GM12878 (cell line): Measurements from ENCODE around the gene CCN5. TPM values are rescaled to one million over a fixed set of nuclear protein-coding genes. Genes with fewer than 3 reads are reported as not detected.

ENCODE experiments used
- ATAC-seq: fragments of 200-7000 bp; cut with Tn5 transposase; 3 replicates; pipeline ENCODE4 v1.9.1; 2020; ENCODE audit warnings: mild to moderate bottlenecking, moderate library complexity
- BruUV-seq: library from RNA; stranded (reverse); fragments of 400-500 nt; replicated peaks from 2 replicates; lab custom pipeline; 2021; lab: Mats Ljungman, UMichigan
- CTCF ChIA-PET: fragments of 300-600 bp; sonication (Branson Sonifier 250); formaldehyde crosslinking; extraction: SDS; loops from one replicate; lab custom pipeline; 2021; ENCODE audit warnings: inconsistent platforms; lab: Yijun Ruan, JAX
- POLR2A ChIA-PET: fragments of 350-600 bp; formaldehyde crosslinking; extraction: SDS; loops from one replicate; lab custom pipeline; 2021; ENCODE audit warnings: inconsistent platforms; lab: Charles Lee
- RAD21 ChIA-PET: fragments of 300-600 bp; sonication (Branson Sonifier 250); formaldehyde crosslinking; loops from one replicate; lab custom pipeline; 2023; ENCODE audit warnings: antibody characterized with exemption; ENCODE audit not compliant: unreplicated experiment; lab: Charles Lee
- SMC1A ChIA-PET: fragments of 300-600 bp; sonication (Branson Sonifier 250); formaldehyde crosslinking; loops from one replicate; lab custom pipeline; 2023; ENCODE audit not compliant: unreplicated experiment, uncharacterized antibody; lab: Charles Lee
- DNase-seq: peaks from one replicate; pipeline ENCODE4 v3.0.0-alpha.2; 2011; ENCODE audit warnings: low read depth, low spot score
- FAIRE-seq: peaks from 3 replicates; lab custom pipeline; 2011; peaks lifted over from hg19 to GRCh38; lab: Jason Lieb, UNC
- H2AFZ ChIP-seq: 2 replicates; pipeline ENCODE4 v1.6.0; 2011; ENCODE audit warnings: low read depth, low read length, control low read depth; ENCODE audit not compliant: control insufficient read depth
- H3K27ac ChIP-seq: 2 replicates; pipeline ENCODE4 v1.5.1; 2011; ENCODE audit warnings: control low read depth; ENCODE audit not compliant: control insufficient read depth, insufficient read depth
- H3K27me3 ChIP-seq, 2 experiments: replicated peaks in 1 of 2; 2 replicates each; pipeline versions ENCODE4 v1.6.0 to v1.6.1; 2011; ENCODE audit warnings: low read length in 1 of 2; ENCODE audit not compliant: control insufficient read depth in 2 of 2, insufficient read depth in 2 of 2
- H3K36me3 ChIP-seq, 2 experiments: 2 replicates each; pipeline ENCODE4 v1.5.1; 2011; ENCODE audit warnings: low read length in 1 of 2; ENCODE audit not compliant: control insufficient read depth in 2 of 2, insufficient read depth in 2 of 2
- H3K4me1 ChIP-seq: 2 replicates; pipeline ENCODE4 v1.6.1; 2011; ENCODE audit warnings: mild to moderate bottlenecking, low read length, moderate library complexity, mixed read lengths; ENCODE audit not compliant: control insufficient read depth, insufficient read depth
- H3K4me2 ChIP-seq: 2 replicates; pipeline ENCODE4 v1.6.0; 2011; ENCODE audit warnings: control low read depth; ENCODE audit not compliant: control insufficient read depth, insufficient read depth
- H3K4me3 ChIP-seq: fragments of 200-600 bp; sonication (generic); 2 replicates; pipeline ENCODE4 v1.5.1; 2016
- H3K79me2 ChIP-seq: 2 replicates; pipeline ENCODE4 v1.6.0; 2011; ENCODE audit warnings: low read length; ENCODE audit not compliant: control insufficient read depth, insufficient read depth
- H3K9ac ChIP-seq: 2 replicates; pipeline ENCODE4 v1.8.0; 2011; ENCODE audit warnings: low read length, control low read depth, mixed read lengths; ENCODE audit not compliant: control insufficient read depth, insufficient read depth
- H3K9me3 ChIP-seq: replicated peaks from 3 replicates; pipeline ENCODE4 v1.5.1; 2011; ENCODE audit warnings: mild to moderate bottlenecking, low read length; ENCODE audit not compliant: control insufficient read depth, insufficient read depth
- H4K20me1 ChIP-seq: 2 replicates; pipeline ENCODE4 v1.6.0; 2011; ENCODE audit not compliant: control insufficient read depth, insufficient read depth
- ATF7 ChIP-seq: fragments of 450-650 bp; IDR thresholded peaks from 2 replicates; pipeline ENCODE4 v1.6.1; 2016; ENCODE audit warnings: low read depth, mild to moderate bottlenecking
- BRCA1 ChIP-seq: IDR thresholded peaks from 2 replicates; pipeline ENCODE4 v1.6.1; 2011; ENCODE audit warnings: low read depth, low read length, improper control_type of control experiment
- CHD1 ChIP-seq: IDR thresholded peaks from 2 replicates; pipeline ENCODE4 v1.6.1; 2012; ENCODE audit warnings: low read depth, low read length, improper control_type of control experiment
- FOXM1 ChIP-seq: IDR thresholded peaks from 2 replicates; pipeline ENCODE4 v1.6.1; 2012; ENCODE audit warnings: low read depth, mild to moderate bottlenecking, inconsistent platforms, low read length, moderate library complexity
- HDAC2 ChIP-seq: fragments of 200-600 bp; sonication (generic); IDR thresholded peaks from 2 replicates; pipeline ENCODE4 v1.6.1; 2017
- JUNB ChIP-seq: IDR thresholded peaks from 2 replicates; pipeline ENCODE4 v1.6.1; 2016; ENCODE audit warnings: antibody characterized with exemption, mild to moderate bottlenecking
- MXI1 ChIP-seq: fragments of 150-350 bp; IDR thresholded peaks from 2 replicates; pipeline ENCODE4 v1.6.1; 2011; ENCODE audit warnings: low read depth, mild to moderate bottlenecking, inconsistent platforms, low read length, improper control_type of control experiment
- NR2F1 ChIP-seq: fragments of 450-650 bp; conservative IDR thresholded peaks from 2 replicates; pipeline ENCODE4 v1.6.1; 2017; ENCODE audit warnings: mild to moderate bottlenecking
- PAX8 ChIP-seq: fragments of 450-650 bp; IDR thresholded peaks from 2 replicates; pipeline ENCODE4 v1.6.1; 2017; ENCODE audit warnings: mild to moderate bottlenecking, moderate library complexity
- RELA ChIP-seq: fragments of 450-650 bp; IDR thresholded peaks from 2 replicates; pipeline ENCODE4 v1.8.0; 2014; ENCODE audit warnings: borderline replicate concordance; ENCODE audit not compliant: partially characterized antibody
- SRF ChIP-seq, 2 experiments: IDR thresholded peaks; 2 replicates each; pipeline ENCODE4 v1.6.1; 2011; ENCODE audit warnings: low read depth in 2 of 2, low read length in 2 of 2, mild to moderate bottlenecking in 1 of 2, moderate library complexity in 1 of 2
- ZZZ3 ChIP-seq: IDR thresholded peaks from 2 replicates; pipeline ENCODE4 v1.6.1; 2011; ENCODE audit warnings: low read depth; ENCODE audit not compliant: control insufficient read depth, insufficient read length
- WGBS: methylation state at CpG from one replicate; pipeline ENCODE4 v1.1.6; 2016; ENCODE audit warnings: low lambda C conversion rate; ENCODE audit not compliant: insufficient replicate concordance, insufficient coverage; ENCODE audit errors: missing lambda C conversion rate; 5-methylcytosine and 5-hydroxymethylcytosine counted together
- in situ Hi-C: fragments of 300-500 bp; cut with MboI; formaldehyde crosslinking; loops from 9 replicates; pipeline ENCODE4 v1.14.3; 2018; ENCODE audit warnings: mixed read lengths
- intact Hi-C: fragments of 100-400 bp; cut with micrococcal nuclease; formaldehyde crosslinking; loops from one replicate; pipeline ENCODE4 v1.14.2; 2022; ENCODE audit not compliant: unreplicated experiment
- polyA plus RNA-seq, 11 experiments: library from polyadenylated mRNA; depleted of rRNA in 4 of 11; unstranded in 6 of 11; stranded (reverse) in 5 of 11; fragments of >200 nt; fragmentation: Nextera tagmentation in 4 of 11; fragmentation: Illumina TruSeq in 1 of 11; extraction: Ambion mirVana in 4 of 11; extraction: Trizol in 1 of 11; gene quantifications; 1 replicate in 1 of 11; 2 replicates in 10 of 11; pipeline versions ENCODE4 v1.2.1 to v1.2.3, GENCODE V29; 2011 to 2016; ENCODE audit warnings: inconsistent platforms in 2 of 11, missing spikeins in 2 of 11, low read depth in 1 of 11
- total RNA-seq, 4 experiments: library from RNA; depleted of rRNA in 3 of 4; stranded (reverse); fragments of >200 nt in 3 of 4; fragmentation: Illumina TruSeq in 1 of 4; extraction: Trizol in 1 of 4; gene quantifications; 2 replicates each; pipeline versions ENCODE4 v1.2.1 to v1.2.3, GENCODE V29; 2013 to 2021
- TF ChIP-seq, protein P1 (sequence below): fragments of 450-650 bp; IDR thresholded peaks from 2 replicates; pipeline ENCODE4 v1.6.1; 2017; ENCODE audit warnings: mild to moderate bottlenecking, moderate library complexity
- TF ChIP-seq, protein P2 (sequence below): fragments of 450-650 bp; IDR thresholded peaks from 2 replicates; pipeline ENCODE4 v1.6.1; 2016; ENCODE audit warnings: mild to moderate bottlenecking
- TF ChIP-seq, protein P3 (sequence below): fragments of 450-650 bp; conservative IDR thresholded peaks from 2 replicates; pipeline ENCODE4 v1.6.1; 2017; ENCODE audit warnings: mild to moderate bottlenecking, moderate library complexity

Gene CCN5
- total and polyA plus RNA-seq, 10 of the 15 experiments (the other 5 are each of a cell fraction or from before 2014, with no cell fraction given), result 0.14 to 0.15 TPM; not detected in 8

DNA sequence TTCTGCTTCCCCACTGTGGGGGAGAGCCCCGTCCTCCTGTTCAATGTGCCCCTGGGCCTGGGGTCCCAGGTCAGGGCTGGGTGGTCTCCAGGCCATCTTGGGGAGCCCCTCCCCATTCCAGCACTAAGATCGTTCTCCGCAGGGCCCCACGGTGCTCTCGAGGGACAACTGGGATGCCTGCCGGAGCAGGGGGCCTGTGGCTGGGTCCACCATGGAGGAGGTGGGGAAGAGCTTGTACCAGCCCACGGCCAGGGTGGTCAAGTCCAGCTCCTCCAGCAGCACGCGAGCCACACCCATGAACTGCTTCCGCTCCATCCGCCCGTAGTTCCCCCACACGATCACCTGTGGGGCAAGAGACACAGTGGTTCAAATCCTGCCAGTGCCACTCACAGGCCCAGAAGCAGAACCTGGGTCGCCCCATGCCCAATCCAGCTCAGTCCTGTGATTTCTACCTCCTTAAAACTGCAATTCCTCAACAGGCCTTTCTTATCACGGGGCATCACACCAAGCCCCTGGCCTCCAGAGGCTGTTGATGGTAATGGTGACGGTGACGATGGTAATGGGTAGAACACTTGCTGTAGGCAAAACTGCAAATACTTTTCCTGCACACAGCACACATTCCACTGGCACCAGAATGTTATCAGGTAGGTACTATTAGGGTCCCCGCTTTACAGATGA is 41.0 kb downstream of the CCN5 start:
- H3K9ac ChIP-seq, result no peak overlapping the region
- no peak overlapping the region for H2AFZ ChIP-seq
- intact Hi-C loops (no loop called here), in situ Hi-C loops (no loop called here)
- H3K27ac ChIP-seq, result no peak overlapping the region
- no peaks in the 10 kb centered on the region for H3K79me2 ChIP-seq
- no peaks in the 10 kb centered on the region for H4K20me1 ChIP-seq
- ATAC-seq, result no peak
- ChIA-PET POLR2A (no interaction called here), RAD21 (no interaction called here), CTCF (no interaction called here), SMC1A (no interaction called here)
- H3K4me1 ChIP-seq, result no peaks in the 10 kb centered on the region
- H3K27me3 ChIP-seq, result peaks cover 0 to 3% of the 10 kb centered on the region in 2 experiments; a peak in 3 of 4 replicates
- FAIRE-seq, result no peak
- no peaks in the 10 kb centered on the region for H3K9me3 ChIP-seq
- H3K4me3 ChIP-seq, result no peak overlapping the region
- no peak overlapping the region for H3K4me2 ChIP-seq
- DNase-seq, result no peak
- H3K36me3 ChIP-seq, result no peaks in the 10 kb centered on the region
- BruUV-seq, result no TSS peak
- 45% methylated on average over 17 of the region's 18 CpGs for WGBS
- TF ChIP-seq RELA (no peak), MXI1 (no peak), HDAC2 (no peak), CHD1 (no peak), SRF (IDR thresholded peaks at IDR 0.05; ENCODE audit: low read depth in 2 of 2, low read length in 2 of 2) (no peak), FOXM1 (no peak), ATF7 (no peak), PAX8 (no peak), BRCA1 (no peak), JUNB (no peak), NR2F1 (no peak), ZZZ3 (no peak)
- TF ChIP-seq, protein P1, sequence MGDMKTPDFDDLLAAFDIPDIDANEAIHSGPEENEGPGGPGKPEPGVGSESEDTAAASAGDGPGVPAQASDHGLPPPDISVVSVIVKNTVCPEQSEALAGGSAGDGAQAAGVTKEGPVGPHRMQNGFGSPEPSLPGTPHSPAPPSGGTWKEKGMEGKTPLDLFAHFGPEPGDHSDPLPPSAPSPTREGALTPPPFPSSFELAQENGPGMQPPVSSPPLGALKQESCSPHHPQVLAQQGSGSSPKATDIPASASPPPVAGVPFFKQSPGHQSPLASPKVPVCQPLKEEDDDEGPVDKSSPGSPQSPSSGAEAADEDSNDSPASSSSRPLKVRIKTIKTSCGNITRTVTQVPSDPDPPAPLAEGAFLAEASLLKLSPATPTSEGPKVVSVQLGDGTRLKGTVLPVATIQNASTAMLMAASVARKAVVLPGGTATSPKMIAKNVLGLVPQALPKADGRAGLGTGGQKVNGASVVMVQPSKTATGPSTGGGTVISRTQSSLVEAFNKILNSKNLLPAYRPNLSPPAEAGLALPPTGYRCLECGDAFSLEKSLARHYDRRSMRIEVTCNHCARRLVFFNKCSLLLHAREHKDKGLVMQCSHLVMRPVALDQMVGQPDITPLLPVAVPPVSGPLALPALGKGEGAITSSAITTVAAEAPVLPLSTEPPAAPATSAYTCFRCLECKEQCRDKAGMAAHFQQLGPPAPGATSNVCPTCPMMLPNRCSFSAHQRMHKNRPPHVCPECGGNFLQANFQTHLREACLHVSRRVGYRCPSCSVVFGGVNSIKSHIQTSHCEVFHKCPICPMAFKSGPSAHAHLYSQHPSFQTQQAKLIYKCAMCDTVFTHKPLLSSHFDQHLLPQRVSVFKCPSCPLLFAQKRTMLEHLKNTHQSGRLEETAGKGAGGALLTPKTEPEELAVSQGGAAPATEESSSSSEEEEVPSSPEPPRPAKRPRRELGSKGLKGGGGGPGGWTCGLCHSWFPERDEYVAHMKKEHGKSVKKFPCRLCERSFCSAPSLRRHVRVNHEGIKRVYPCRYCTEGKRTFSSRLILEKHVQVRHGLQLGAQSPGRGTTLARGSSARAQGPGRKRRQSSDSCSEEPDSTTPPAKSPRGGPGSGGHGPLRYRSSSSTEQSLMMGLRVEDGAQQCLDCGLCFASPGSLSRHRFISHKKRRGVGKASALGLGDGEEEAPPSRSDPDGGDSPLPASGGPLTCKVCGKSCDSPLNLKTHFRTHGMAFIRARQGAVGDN, result no peak
- TF ChIP-seq, protein P2, sequence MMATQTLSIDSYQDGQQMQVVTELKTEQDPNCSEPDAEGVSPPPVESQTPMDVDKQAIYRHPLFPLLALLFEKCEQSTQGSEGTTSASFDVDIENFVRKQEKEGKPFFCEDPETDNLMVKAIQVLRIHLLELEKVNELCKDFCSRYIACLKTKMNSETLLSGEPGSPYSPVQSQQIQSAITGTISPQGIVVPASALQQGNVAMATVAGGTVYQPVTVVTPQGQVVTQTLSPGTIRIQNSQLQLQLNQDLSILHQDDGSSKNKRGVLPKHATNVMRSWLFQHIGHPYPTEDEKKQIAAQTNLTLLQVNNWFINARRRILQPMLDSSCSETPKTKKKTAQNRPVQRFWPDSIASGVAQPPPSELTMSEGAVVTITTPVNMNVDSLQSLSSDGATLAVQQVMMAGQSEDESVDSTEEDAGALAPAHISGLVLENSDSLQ, result no peak
- TF ChIP-seq, protein P3, sequence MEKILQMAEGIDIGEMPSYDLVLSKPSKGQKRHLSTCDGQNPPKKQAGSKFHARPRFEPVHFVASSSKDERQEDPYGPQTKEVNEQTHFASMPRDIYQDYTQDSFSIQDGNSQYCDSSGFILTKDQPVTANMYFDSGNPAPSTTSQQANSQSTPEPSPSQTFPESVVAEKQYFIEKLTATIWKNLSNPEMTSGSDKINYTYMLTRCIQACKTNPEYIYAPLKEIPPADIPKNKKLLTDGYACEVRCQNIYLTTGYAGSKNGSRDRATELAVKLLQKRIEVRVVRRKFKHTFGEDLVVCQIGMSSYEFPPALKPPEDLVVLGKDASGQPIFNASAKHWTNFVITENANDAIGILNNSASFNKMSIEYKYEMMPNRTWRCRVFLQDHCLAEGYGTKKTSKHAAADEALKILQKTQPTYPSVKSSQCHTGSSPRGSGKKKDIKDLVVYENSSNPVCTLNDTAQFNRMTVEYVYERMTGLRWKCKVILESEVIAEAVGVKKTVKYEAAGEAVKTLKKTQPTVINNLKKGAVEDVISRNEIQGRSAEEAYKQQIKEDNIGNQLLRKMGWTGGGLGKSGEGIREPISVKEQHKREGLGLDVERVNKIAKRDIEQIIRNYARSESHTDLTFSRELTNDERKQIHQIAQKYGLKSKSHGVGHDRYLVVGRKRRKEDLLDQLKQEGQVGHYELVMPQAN, result no peak
